Subcutaneous preadipocyte (primary cell): ENCODE data around the gene RNASE9. TPM values are rescaled to one million over a fixed set of nuclear protein-coding genes. Genes with fewer than 3 reads are reported as not detected.

Experiments used
- total RNA-seq: library from RNA; depleted of rRNA; stranded (reverse); fragments of >200 nt; gene quantifications from 2 replicates; pipeline ENCODE4 v1.2.3, GENCODE V29; 2012

RNASE9 gene
- not detected in 2 replicates for total RNA-seq

GRCh38 chr14:20560961-20561360, at the start of gene RNASE9:
Gene RNASE9, minus strand, starts transcription at chr14:20561047.

DNA sequence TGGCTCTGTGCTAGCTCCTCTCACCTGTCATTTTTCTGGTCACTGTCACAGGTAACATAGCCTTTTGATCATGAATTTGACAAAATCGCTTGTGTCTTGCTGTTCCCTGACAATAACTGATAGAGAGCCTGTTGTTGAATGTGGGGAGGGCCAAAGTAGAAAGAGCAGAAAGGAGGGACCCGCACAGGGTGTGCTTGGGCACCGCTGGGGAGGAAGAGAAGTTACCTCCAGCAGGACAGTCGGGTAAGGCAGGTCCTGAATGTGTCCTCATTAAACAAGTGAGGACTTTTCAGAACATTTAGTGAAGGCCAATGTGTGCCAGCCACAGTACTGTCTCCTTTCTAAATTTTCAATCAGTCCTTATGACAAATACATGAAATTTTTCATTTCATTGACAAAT, 30.4 kb upstream of the RNASE9 start, which contains the start of gene RNASE12:
TSS of gene RNASE12 (minus strand) at position 142 of the 400 bp plus-strand sequence. CDS start 653 bp downstream, outside the sequence.

GRCh38 chr14:20587489-20588154, 26.8 kb upstream of the RNASE9 start, which contains the start of gene RNASE11:
Gene RNASE11, minus strand, starts transcription at chr14:20588001.

Other genes with a start within 250 kb of the RNASE9 start
- gene CCNB1IP1, start 227.8 kb downstream of the RNASE9 start, total RNA-seq, result 30.5 and 33.8 TPM in 2 replicates
- 8.1 and 13.3 TPM in 2 replicates for gene PARP2, start 217.4 kb downstream of the RNASE9 start, total RNA-seq
- gene TEP1, start 147.5 kb downstream of the RNASE9 start, total RNA-seq, result 16.5 and 20.1 TPM in 2 replicates
- gene KLHL33, start 124.9 kb downstream of the RNASE9 start, total RNA-seq, result under 0.01 and 0.20 TPM in 2 replicates
- 41.2 and 43.0 TPM in 2 replicates for gene OSGEP, start 106.2 kb downstream of the RNASE9 start, total RNA-seq
- gene APEX1, start 105.8 kb downstream of the RNASE9 start, total RNA-seq, result 36.6 and 52.2 TPM in 2 replicates
- gene PIP4P1, start 99.6 kb downstream of the RNASE9 start, total RNA-seq, result 23.5 and 27.9 TPM in 2 replicates
- 65.0 and 73.9 TPM in 2 replicates for gene PNP, start 91.6 kb downstream of the RNASE9 start, total RNA-seq
- gene RNASE10, start 55.5 kb downstream of the RNASE9 start, total RNA-seq, result not detected in 2 replicates
- not detected in 2 replicates for gene RNASE11, start 27.0 kb upstream of the RNASE9 start, total RNA-seq
- not detected in 2 replicates for gene RNASE12, start 30.3 kb upstream of the RNASE9 start, total RNA-seq
- gene OR6S1, start 80.6 kb upstream of the RNASE9 start, total RNA-seq, result not detected in 2 replicates
- 4.7 and 25.4 TPM in 2 replicates for gene RNASE4, start 123.5 kb upstream of the RNASE9 start, total RNA-seq
- gene ANG, start 127.7 kb upstream of the RNASE9 start, total RNA-seq, result 3.7 and 7.0 TPM in 2 replicates
- gene EDDM3A, start 184.8 kb upstream of the RNASE9 start, total RNA-seq, result not detected in 2 replicates
- not detected in 2 replicates for gene EDDM3B, start 207.4 kb upstream of the RNASE9 start, total RNA-seq
- not detected in 2 replicates for gene RNASE6, start 220.2 kb upstream of the RNASE9 start, total RNA-seq
- gene RNASE1, start 241.8 kb upstream of the RNASE9 start, total RNA-seq, result not detected in 2 replicates